HG02885 (cell line): ENCODE data around the gene MACIR.

Experiments
- ATAC-seq: cut with Tn5 transposase; IDR thresholded peaks from one replicate; pipeline ENCODE4 v1.9.1; 2021; ENCODE audit warnings: mild to moderate bottlenecking; ENCODE audit not compliant: unreplicated experiment, poor library complexity

The MACIR gene

GRCh38 chr5:103286622-103287021, 28.1 kb downstream of the MACIR start:
- no peak for ATAC-seq

- no peak for ATAC-seq
These were observed 30.5 kb downstream of the MACIR start for GRCh38 chr5:103289024-103289423.

GRCh38 chr5:103290846-103291245, 32.3 kb downstream of the MACIR start:
- no peak for ATAC-seq

GRCh38 chr5:103291606-103292005, 33.0 kb downstream of the MACIR start:
- no peak for ATAC-seq

GRCh38 chr5:103293099-103293498, 34.5 kb downstream of the MACIR start:
- ATAC-seq = no peak

GRCh38 chr5:103293719-103294118, 35.2 kb downstream of the MACIR start:
- no peak for ATAC-seq

GRCh38 chr5:103294906-103295305, 36.3 kb downstream of the MACIR start:
- ATAC-seq = no peak

GRCh38 chr5:103295424-103295823, 36.9 kb downstream of the MACIR start:
- ATAC-seq = no peak

- ATAC-seq = no peak
These were observed 37.3 kb downstream of the MACIR start for GRCh38 chr5:103295871-103296270.

- no peak for ATAC-seq
These were observed 39.6 kb downstream of the MACIR start for GRCh38 chr5:103298117-103298516.

GRCh38 chr5:103298607-103299188, 40.1 kb downstream of the MACIR start:
- ATAC-seq = no peak

- ATAC-seq = no peak
These were observed 47.2 kb downstream of the MACIR start for GRCh38 chr5:103305809-103306208.

GRCh38 chr5:103307470-103307869, 48.9 kb downstream of the MACIR start:
- no peak for ATAC-seq

GRCh38 chr5:103308774-103309173, 50.2 kb downstream of the MACIR start:
- no peak for ATAC-seq

- ATAC-seq = no peak
These were observed 54.5 kb downstream of the MACIR start for GRCh38 chr5:103313056-103313455.

GRCh38 chr5:103315455-103315854, 56.9 kb downstream of the MACIR start:
- peak; percentile 64 for ATAC-seq

GRCh38 chr5:103327451-103327850, 68.9 kb downstream of the MACIR start:
- no peak for ATAC-seq

GRCh38 chr5:103327893-103328292, 69.3 kb downstream of the MACIR start:
- ATAC-seq = no peak
